RPMI7951 (cell line): ENCODE data around the gene UQCRH. TPM values are rescaled to one million over a fixed set of nuclear protein-coding genes. Genes with fewer than 3 reads are reported as not detected.

Source experiments
- total RNA-seq: library from RNA; depleted of rRNA; stranded (reverse); fragments of >200 nt; shearing (Covaris generic); gene quantifications from 2 replicates; pipeline ENCODE4 v1.2.3, GENCODE V29; 2014; rRNA removed

UQCRH gene
- total RNA-seq, 1 experiment from 2014 or later = 747 TPM

Other genes with a start within 250 kb of the UQCRH start
- gene PIK3R3, start 171.1 kb upstream of the UQCRH start, total RNA-seq = 10.5 and 10.8 TPM in 2 replicates
- 0.48 TPM in 1 of 2 replicates, not detected in the other for gene TSPAN1, start 128.6 kb upstream of the UQCRH start, total RNA-seq
- not detected in 2 replicates for gene P3R3URF, start 127.2 kb upstream of the UQCRH start, total RNA-seq
- 52.9 and 57.0 TPM in 2 replicates for gene POMGNT1, start 105.3 kb upstream of the UQCRH start, total RNA-seq
- gene LURAP1, start 100.4 kb upstream of the UQCRH start, total RNA-seq = 4.4 and 4.5 TPM in 2 replicates
- 12.7 and 13.1 TPM in 2 replicates for gene RAD54L, start 55.9 kb upstream of the UQCRH start, total RNA-seq
- 60.8 and 63.3 TPM in 2 replicates for gene LRRC41, start 82 bp upstream of the UQCRH start, total RNA-seq
- gene NSUN4, start 37.1 kb downstream of the UQCRH start, total RNA-seq = 8.1 and 8.8 TPM in 2 replicates
- not detected in 2 replicates for gene FAAH, start 90.6 kb downstream of the UQCRH start, total RNA-seq
- not detected in 2 replicates for gene DMBX1, start 186.1 kb downstream of the UQCRH start, total RNA-seq
- not detected in 2 replicates for gene KNCN, start 247.9 kb downstream of the UQCRH start, total RNA-seq